Right ventricle myocardium inferior (tissue), 1 donor: Measurements from ENCODE around the gene PSME3. TPM values are rescaled to one million over a fixed set of nuclear protein-coding genes. Genes with fewer than 3 reads are reported as not detected.

Experiments used
- ATAC-seq: fragments of 200-7000 bp; cut with Tn5 transposase; one replicate; pipeline ENCODE4 v1.9.1; 2020; ENCODE audit warnings: mild to moderate bottlenecking, moderate library complexity
- DNase-seq: peaks from one replicate; pipeline ENCODE4 v3.0.0; 2021; ENCODE audit errors: missing footprints
- intact Hi-C: fragments of 100-400 bp; cut with DNase I; formaldehyde crosslinking; loops from one replicate; pipeline ENCODE4 v1.11.0; 2022
- total RNA-seq: library from RNA; stranded (reverse); fragmentation: NEBNext Ultra II Directional; extraction: Animal tissue kit (Norgen Biotek cat#: 25700); gene quantifications from one replicate; pipeline ENCODE4 v1.2.1, GENCODE V29; 2021
- donor health status: DM: no; HTN: yes; CAD: no; lungs with severe emphysema.

The PSME3 gene
- total RNA-seq, 1 donor from 2014 or later = 69.0 TPM

- peak; percentile 76 for ATAC-seq
- DNase-seq = no peak
- intact Hi-C loops = no loop called here
Observed at GRCh38 chr17:42809250-42809649, 23.9 kb upstream of the PSME3 start.

DNA sequence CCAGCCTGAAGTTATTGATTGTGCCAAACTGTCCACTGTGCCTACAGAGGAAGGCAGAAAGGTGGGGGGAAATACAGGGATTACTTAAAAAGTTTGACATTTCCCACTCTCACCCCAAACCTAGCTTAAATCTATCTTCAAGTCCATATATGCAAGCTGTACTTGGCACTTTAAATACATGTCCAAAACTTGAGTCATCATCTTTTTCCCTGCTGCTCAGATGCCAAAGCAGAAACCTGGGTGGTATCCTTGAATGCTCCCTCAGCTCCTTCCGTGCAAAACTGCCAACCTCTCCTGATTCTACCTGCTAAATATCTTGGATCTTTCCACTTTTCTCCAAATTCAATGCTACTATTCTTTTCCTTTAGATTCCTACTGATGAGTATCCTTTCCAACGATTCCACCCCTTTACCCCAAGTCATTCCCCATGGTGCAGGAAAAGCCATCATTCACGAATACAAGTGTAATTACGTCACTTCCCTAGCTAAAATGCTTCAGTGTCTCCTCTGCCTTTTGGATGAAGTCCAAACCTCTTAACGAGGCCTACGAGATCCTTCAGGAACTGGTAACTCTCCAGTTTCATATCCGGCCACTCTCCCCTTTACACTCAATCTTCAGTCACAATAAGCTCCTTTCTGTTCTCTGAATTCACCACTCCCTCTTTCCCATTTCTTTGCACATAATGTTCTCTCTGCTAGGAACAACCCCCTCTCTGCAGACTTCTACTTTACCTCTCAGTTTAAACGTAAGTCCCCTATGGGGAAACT is 18.4 kb upstream of the PSME3 start:
- intact Hi-C loops = no loop called here
- ATAC-seq (no peak), DNase-seq (no peak)

DNA sequence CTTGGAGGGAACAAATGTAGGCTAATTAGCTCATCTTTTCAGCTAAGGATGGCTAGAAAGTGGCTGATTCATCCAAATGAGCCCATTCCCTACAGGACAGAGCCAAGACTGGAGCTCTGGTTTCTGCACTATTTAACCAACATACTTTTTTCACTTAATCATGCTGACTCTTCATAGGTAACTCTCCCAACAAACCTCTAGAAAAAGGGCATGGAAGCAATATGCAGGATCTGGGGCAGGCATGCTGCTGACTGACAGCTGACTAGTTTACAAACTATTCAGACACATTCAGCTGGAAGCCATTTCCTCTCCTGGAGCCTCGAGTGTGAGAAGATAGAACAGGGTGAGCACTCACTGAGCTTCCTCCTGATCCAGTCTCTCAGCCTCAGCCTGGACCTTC is 15.3 kb upstream of the PSME3 start:
- DNase-seq (no peak), ATAC-seq (no peak)
- intact Hi-C loops = no loop called here

DNA sequence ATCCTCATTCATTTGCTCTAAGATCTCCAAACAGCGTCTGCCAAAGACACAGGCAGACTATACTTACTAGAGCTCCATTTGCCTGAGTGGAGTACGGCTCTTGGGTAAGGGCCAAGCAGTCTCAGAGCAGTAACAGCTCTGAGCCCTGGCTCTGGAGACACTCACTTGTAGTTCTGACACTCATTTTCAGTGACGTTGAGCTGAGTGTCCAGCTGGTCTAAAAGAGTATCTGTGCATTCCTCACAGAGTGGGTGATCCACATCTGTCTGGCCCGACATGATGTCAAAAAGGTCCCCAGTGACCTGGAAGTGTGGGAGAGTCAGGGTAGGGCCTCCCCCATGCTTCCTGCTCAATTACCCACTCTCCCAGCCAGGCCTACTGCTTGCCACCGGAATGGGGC is 14.8 kb upstream of the PSME3 start:
- ATAC-seq = no peak
- intact Hi-C loops = no loop called here
- no peak for DNase-seq

- ATAC-seq (no peak), DNase-seq (no peak)
- intact Hi-C loops = loop anchor here (10.0 kb wide), 2 partner anchors 45 to 245 kb away; partner anchors contain the start of genes PSMC3IP and VPS25
Observed at GRCh38 chr17:42819939-42820535, 13.2 kb upstream of the PSME3 start.

GRCh38 chr17:42821176-42821575 is 12.0 kb upstream of the PSME3 start:
- DNase-seq = no peak
- intact Hi-C loops = loop anchor here (10.0 kb wide), 2 partner anchors 46 to 246 kb away; partner anchors contain the start of genes PSMC3IP and VPS25
- ATAC-seq = no peak

- DNase-seq = no peak
- ATAC-seq = no peak
- intact Hi-C loops = loop anchor here (10.0 kb wide), 2 partner anchors 53 to 253 kb away; partner anchors contain the start of genes PSMC3IP and VPS25
Observed at GRCh38 chr17:42827472-42827871, 5.7 kb upstream of the PSME3 start.

GRCh38 chr17:42830971-42831370 is 2.2 kb upstream of the PSME3 start:
- no peak for ATAC-seq

DNA sequence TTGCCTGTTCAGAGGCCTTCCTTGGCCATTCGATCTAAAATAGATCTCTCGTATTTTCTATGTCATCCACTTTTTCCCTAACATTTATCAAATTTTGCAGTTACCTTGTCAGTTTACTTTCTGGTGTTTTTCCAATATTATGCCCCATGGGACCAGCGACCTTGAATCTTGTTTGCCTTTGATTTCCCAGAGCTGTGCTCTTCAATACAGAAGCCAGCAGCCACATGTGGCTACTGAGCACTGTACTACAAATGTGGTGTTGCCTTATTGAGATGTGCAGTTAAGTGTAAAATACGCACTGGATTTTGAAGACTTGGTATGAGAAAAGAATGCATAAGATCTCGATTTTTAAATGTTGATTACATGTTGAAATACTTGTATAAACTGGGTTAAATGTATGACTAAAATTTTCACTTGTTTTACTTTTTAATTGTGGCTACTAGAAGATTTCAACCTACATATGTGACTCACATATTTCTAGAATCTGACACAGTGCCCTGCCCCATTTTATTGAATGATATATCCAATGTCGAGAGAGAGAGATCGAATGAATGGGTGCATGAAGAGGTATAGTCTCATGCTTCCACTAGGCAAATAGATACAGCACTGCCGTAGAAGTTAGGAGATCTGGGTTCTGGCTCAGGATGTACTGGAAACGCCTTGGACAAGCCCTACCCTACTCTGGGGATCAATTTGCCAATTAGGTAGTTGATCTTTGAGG is 824 bp upstream of the PSME3 start:
- no peak for DNase-seq
- peak; percentile 2 for ATAC-seq
- intact Hi-C loops = no loop called here

More at GRCh38 chr17:42830971-42831370, 2.2 kb upstream of the PSME3 start:
- DNase-seq = no peak
- intact Hi-C loops = no loop called here

GRCh38 chr17:42833767-42834422 is 698 bp downstream of the PSME3 start:
- DNase-seq (no peak), ATAC-seq (peak; percentile 15)
- intact Hi-C loops = no loop called here

GRCh38 chr17:42835732-42836131 is 2.5 kb downstream of the PSME3 start:
- DNase-seq (no peak), ATAC-seq (no peak)
- intact Hi-C loops = no loop called here

DNA sequence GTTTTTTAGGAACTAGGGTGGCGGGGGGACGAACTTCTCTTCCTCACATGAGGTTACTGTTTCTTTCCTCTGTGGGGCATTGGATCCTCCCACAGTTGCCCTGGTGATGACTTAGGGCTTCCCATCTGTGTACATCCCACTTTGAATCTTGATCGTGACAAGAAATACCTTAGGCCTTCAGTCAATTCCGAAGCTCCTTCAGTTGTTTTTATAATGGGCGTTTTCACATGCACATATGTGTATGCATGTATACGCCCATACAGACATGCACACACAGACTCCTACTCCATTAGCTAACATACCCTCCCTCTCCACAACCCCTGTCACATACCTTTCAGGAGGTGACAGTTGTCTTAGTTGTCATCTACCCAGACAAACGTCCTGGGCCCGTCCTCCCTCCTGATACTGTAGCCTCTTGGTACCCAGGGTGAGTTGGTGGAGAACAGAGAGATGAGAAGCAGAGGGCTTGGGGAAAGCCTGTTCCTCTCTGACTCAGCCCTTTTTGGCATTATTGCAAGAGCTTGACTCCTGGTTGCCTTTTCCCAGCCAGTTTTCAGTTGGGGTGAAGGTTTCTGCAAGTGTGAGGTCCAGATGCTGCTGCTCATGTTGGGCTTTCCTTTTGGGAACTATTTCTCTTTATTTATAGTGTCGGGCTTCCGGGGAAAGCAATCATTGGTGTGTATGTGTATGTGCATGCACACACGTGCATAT is 8.9 kb downstream of the PSME3 start:
- intact Hi-C loops = loop anchor here (2.0 to 5.0 kb wide), 2 partner anchors 87 to 155 kb away; partner anchors contain the start of gene RPL27
- DNase-seq = no peak
- no peak for ATAC-seq

GRCh38 chr17:42843358-42843934 is 10.2 kb downstream of the PSME3 start:
- intact Hi-C loops = loop anchor here (1.0 to 5.0 kb wide), 3 partner anchors 85 to 154 kb away; partner anchors contain the start of gene RPL27
- no peak for DNase-seq
- ATAC-seq = peak; percentile 65

DNA sequence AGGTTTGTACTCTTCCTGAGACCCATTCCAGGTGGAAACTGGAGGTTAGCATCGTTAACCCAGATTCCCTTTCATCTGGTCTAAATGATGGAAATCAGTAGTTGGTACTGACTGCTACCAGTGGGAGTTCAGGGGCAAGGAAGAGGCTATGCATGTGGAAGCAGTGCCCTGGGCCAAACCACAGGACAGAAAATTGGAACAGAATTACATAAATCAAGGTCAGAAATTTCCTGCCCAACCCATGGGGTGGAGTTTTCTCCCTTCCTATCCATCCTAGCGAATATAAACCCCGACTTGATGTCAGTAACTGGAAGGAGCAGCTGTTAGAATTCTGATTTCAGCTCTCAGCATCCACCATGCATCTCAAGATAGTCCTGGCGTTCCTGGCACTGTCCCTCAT is 11.1 kb downstream of the PSME3 start, which contains the start of gene AOC2:
Gene AOC2, plus strand, starts transcription at position 310 of the 400 bp plus-strand sequence. Its CDS starts 47 bp downstream, at position 357.
- intact Hi-C loops = loop anchor here (5.0 kb wide), 1 partner anchor 153 kb away; the partner anchor contains the start of gene RPL27
- DNase-seq = no peak
- ATAC-seq = no peak

- no peak for DNase-seq
- intact Hi-C loops = loop anchor here (5.0 kb wide), 1 partner anchor 152 kb away; the partner anchor contains the start of gene RPL27
- no peak for ATAC-seq
Observed at GRCh38 chr17:42844761-42845555, 11.8 kb downstream of the PSME3 start.

- ATAC-seq = no peak
- intact Hi-C loops = no loop called here
- no peak for DNase-seq
Observed at GRCh38 chr17:42845556-42845917, 12.3 kb downstream of the PSME3 start.
